HepG2 (cell line): ENCODE results near the gene ADGRV1. TPM values are rescaled to one million over a fixed set of nuclear protein-coding genes. Genes with fewer than 3 reads are reported as not detected.

ENCODE experiments used
- ATAC-seq: fragments of 200-7000 bp; cut with Tn5 transposase; 3 replicates; pipeline ENCODE4 v1.9.1; 2020; ENCODE audit warnings: mild to moderate bottlenecking, moderate library complexity
- BruUV-seq: library from RNA; stranded (reverse); fragments of 400-500 nt; replicated peaks from 2 replicates; lab custom pipeline; 2021; lab: Mats Ljungman, UMichigan
- CTCF ChIA-PET: fragments of 300-600 bp; formaldehyde crosslinking; extraction: SDS; loops from one replicate; lab custom pipeline; 2021; ENCODE audit warnings: low total read pairs, inconsistent platforms, low intra/inter-chr PET ratio; lab: Yijun Ruan, JAX
- POLR2A ChIA-PET: fragments of 350-600 bp; sonication (Branson Sonifier 250); formaldehyde crosslinking; loops from one replicate; lab custom pipeline; 2020; ENCODE audit warnings: antibody characterized with exemption, inconsistent platforms; lab: Yijun Ruan, JAX
- DNase-seq: peaks from one replicate; pipeline ENCODE4 v3.0.0-alpha.2; 2015; ENCODE audit warnings: low spot score
- FAIRE-seq: peaks from 3 replicates; lab custom pipeline; 2011; peaks lifted over from hg19 to GRCh38; lab: Jason Lieb, UNC
- H2AFZ ChIP-seq: one replicate; pipeline ENCODE4 v1.6.1; 2011; ENCODE audit warnings: low read length, inconsistent platforms
- H3K27ac ChIP-seq: fragments of 300-600 bp; 3 replicates; pipeline ENCODE4 v1.8.0; 2011; ENCODE audit warnings: mixed run types, mild to moderate bottlenecking, mixed read lengths, low read length, inconsistent platforms; ENCODE audit not compliant: insufficient read depth; ENCODE audit errors: extremely low read length
- H3K27me3 ChIP-seq, 2 experiments: fragments of 200-600 bp in 1 of 2; 2 replicates in 1 of 2; 3 replicates in 1 of 2; pipeline versions ENCODE4 v1.6.0 to v1.8.0; 2011; ENCODE audit warnings: low read length in 2 of 2, mild to moderate bottlenecking in 2 of 2, moderate library complexity in 2 of 2, inconsistent platforms in 1 of 2; ENCODE audit not compliant: insufficient read depth in 2 of 2, control insufficient read depth in 1 of 2
- H3K36me3 ChIP-seq, 2 experiments: fragments of 200-600 bp in 1 of 2; replicated peaks in 1 of 2; 2 replicates in 1 of 2; 3 replicates in 1 of 2; pipeline versions ENCODE4 v1.5.1 to v1.8.0; 2011; ENCODE audit warnings: low read length in 2 of 2, inconsistent platforms in 1 of 2; ENCODE audit not compliant: insufficient read depth in 2 of 2, control insufficient read depth in 1 of 2
- H3K4me1 ChIP-seq: 2 replicates; pipeline ENCODE4 v1.5.1; 2012; ENCODE audit warnings: low read length, inconsistent platforms; ENCODE audit not compliant: insufficient read depth
- H3K4me2 ChIP-seq: 2 replicates; pipeline ENCODE4 v1.6.0; 2011; ENCODE audit warnings: low read depth, low read length, inconsistent platforms
- H3K4me3 ChIP-seq, 3 experiments: fragments of 200-600 bp in 1 of 3; sonication (generic), shearing (Covaris generic) in 1 of 3; replicated peaks in 1 of 3; 2 replicates each; pipeline ENCODE4 v1.5.1; 2011 to 2016; ENCODE audit warnings: low read length in 3 of 3, inconsistent platforms in 2 of 3, low read depth in 2 of 3, mild to moderate bottlenecking in 2 of 3, control low read depth in 1 of 3, mixed read lengths in 1 of 3; ENCODE audit not compliant: insufficient read depth in 1 of 3
- H3K79me2 ChIP-seq: one replicate; pipeline ENCODE4 v1.6.1; 2011; ENCODE audit warnings: low read length, inconsistent platforms; ENCODE audit not compliant: insufficient read depth
- H3K9ac ChIP-seq: 2 replicates; pipeline ENCODE4 v1.6.0; 2011; ENCODE audit warnings: mild to moderate bottlenecking, low read depth, low read length, inconsistent platforms; ENCODE audit not compliant: insufficient read depth
- H3K9me3 ChIP-seq: 2 replicates; pipeline ENCODE4 v1.5.1; 2012; ENCODE audit warnings: mild to moderate bottlenecking, low read length
- H4K20me1 ChIP-seq: 2 replicates; pipeline ENCODE4 v1.6.0; 2011; ENCODE audit warnings: inconsistent platforms, mild to moderate bottlenecking, low read length, moderate library complexity; ENCODE audit not compliant: insufficient read depth
- ATF1 ChIP-seq: IDR thresholded peaks from 2 replicates; pipeline ENCODE4 v1.6.1; 2016; ENCODE audit warnings: mild to moderate bottlenecking, control low read depth
- LCORL ChIP-seq, 2 experiments: fragments of 450-650 bp in 1 of 2; sonication (generic) in 1 of 2; formaldehyde crosslinking in 1 of 2; IDR thresholded peaks; 2 replicates each; pipeline versions ENCODE4 v1.5.0 to v1.6.1; 2017 to 2020; ENCODE audit warnings: antibody characterized with exemption in 1 of 2, missing genetic modification reagents in 1 of 2
- RFX3 ChIP-seq: IDR thresholded peaks from 2 replicates; pipeline ENCODE4 v1.6.1; 2016; ENCODE audit warnings: missing biosample characterization, missing genetic modification reagents
- SNRNP70 ChIP-seq: fragments of 200-400 bp; formaldehyde crosslinking; IDR thresholded peaks from 2 replicates; pipeline ENCODE4 v1.6.1; 2017; ENCODE audit warnings: mild to moderate bottlenecking, low read depth, low read length, moderate library complexity
- ZNF432 ChIP-seq: sonication (generic); formaldehyde crosslinking; IDR thresholded peaks from 2 replicates; pipeline ENCODE4 v1.5.0; 2020; ENCODE audit warnings: missing genetic modification reagents, mild to moderate bottlenecking, borderline replicate concordance
- ZNF451 ChIP-seq: sonication (generic); formaldehyde crosslinking; IDR thresholded peaks from 2 replicates; pipeline ENCODE4 v1.5.0; 2020; ENCODE audit warnings: mild to moderate bottlenecking, missing genetic modification reagents
- ZNF552 ChIP-seq: sonication (generic); formaldehyde crosslinking; IDR thresholded peaks from 2 replicates; pipeline ENCODE4 v1.9.0; 2022; ENCODE audit warnings: missing genetic modification reagents, mild to moderate bottlenecking, borderline replicate concordance
- ZNF713 ChIP-seq: sonication (generic); formaldehyde crosslinking; IDR thresholded peaks from 2 replicates; pipeline ENCODE4 v1.4.0; 2020; ENCODE audit warnings: mild to moderate bottlenecking, missing genetic modification reagents
- WGBS: methylation state at CpG from one replicate; pipeline ENCODE4 v1.1.6; 2017; ENCODE audit warnings: low lambda C conversion rate; 5-methylcytosine and 5-hydroxymethylcytosine counted together
- in situ Hi-C: cut with HindIII; loops from 2 replicates; pipeline ENCODE4 v1.10.0; 2017; ENCODE audit warnings: low pct_unique_long_range_greater_than_20kb; ENCODE audit not compliant: extremely low pct_ligation_motif_present
- intact Hi-C: fragments of 100-400 bp; cut with micrococcal nuclease; formaldehyde crosslinking; loops from one replicate; pipeline ENCODE4 v1.10.0; 2022; ENCODE audit not compliant: unreplicated experiment
- polyA plus RNA-seq, 8 experiments: library from polyadenylated mRNA; depleted of rRNA in 3 of 8; stranded (reverse) in 7 of 8; unstranded in 1 of 8; fragments of >200 nt; fragmentation: Illumina TruSeq in 4 of 8; extraction: Trizol in 4 of 8; gene quantifications; 2 replicates each; pipeline versions ENCODE4 v1.2.1 to v1.2.3, GENCODE V29; 2011 to 2016; ENCODE audit warnings: low read depth in 4 of 8, missing spikeins in 1 of 8, mixed read lengths in 1 of 8; ENCODE audit not compliant: insufficient read depth in 1 of 8
- total RNA-seq, 5 experiments: library from RNA; depleted of rRNA; stranded (reverse); fragments of >200 nt; fragmentation: Illumina TruSeq; extraction: Trizol; gene quantifications; 2 replicates each; pipeline ENCODE4 v1.2.3, GENCODE V29; 2016; ENCODE audit warnings: low read depth in 1 of 5
- TF ChIP-seq, protein P1 (sequence below): sonication (generic); formaldehyde crosslinking; IDR thresholded peaks from 2 replicates; pipeline ENCODE4 v1.5.1; 2020; ENCODE audit warnings: mild to moderate bottlenecking, missing genetic modification reagents, borderline replicate concordance
- TF ChIP-seq, protein P2 (sequence below): sonication (generic); formaldehyde crosslinking; conservative IDR thresholded peaks from 2 replicates; pipeline ENCODE4 v1.5.0; 2020; ENCODE audit warnings: missing genetic modification reagents

Gene ADGRV1
- total and polyA plus RNA-seq, 2 of the 13 experiments (the other 11 are each of a cell fraction or from before 2014, with no cell fraction given), result 1.7 to 3.9 TPM

DNA sequence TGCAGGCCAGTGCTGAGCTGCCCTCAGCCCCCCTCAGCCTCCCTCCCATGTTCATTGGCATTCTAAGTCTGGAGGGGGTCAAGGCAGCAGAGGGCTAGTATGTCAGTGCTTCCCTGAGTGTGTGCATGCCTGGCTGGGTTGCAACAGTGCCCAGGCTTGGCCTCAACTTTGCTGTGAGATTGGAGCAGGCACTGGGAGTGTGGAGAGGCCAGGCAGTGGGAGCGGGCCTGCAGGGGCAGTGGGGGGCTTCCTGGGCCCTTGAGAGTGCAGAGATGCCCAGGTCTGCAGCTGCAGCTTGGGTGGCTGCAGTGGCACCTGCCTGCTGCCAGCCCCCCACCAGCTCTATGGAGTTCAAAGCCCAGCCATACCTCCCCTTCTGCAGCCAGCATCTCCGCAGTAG lies 585.2 kb downstream of the ADGRV1 start:
- in situ Hi-C loops, result no loop called here
- WGBS, result 100% methylated on average over 1 of the region's 2 CpGs

More for the DNA sequence above, 585.2 kb downstream of the ADGRV1 start:
- peaks cover 0 to 4% of the 10 kb centered on the region in 2 experiments; a peak in 2 of 5 replicates for H3K27me3 ChIP-seq
- CTCF ChIA-PET, result no interaction called here
- TF ChIP-seq ATF1 (no peak), ZNF713 (CRISPR knock-in tag) (no peak), RFX3 (CRISPR knock-in tag) (no peak), ZNF451 (CRISPR knock-in tag) (no peak), LCORL (IDR thresholded peaks at IDR 0.05) (no peak), LCORL (CRISPR knock-in tag; IDR thresholded peaks at IDR 0.05) (no peak), SNRNP70 (no peak), ZNF432 (CRISPR knock-in tag) (no peak), ZNF552 (CRISPR knock-in tag) (no peak)
- TF ChIP-seq, protein P1, sequence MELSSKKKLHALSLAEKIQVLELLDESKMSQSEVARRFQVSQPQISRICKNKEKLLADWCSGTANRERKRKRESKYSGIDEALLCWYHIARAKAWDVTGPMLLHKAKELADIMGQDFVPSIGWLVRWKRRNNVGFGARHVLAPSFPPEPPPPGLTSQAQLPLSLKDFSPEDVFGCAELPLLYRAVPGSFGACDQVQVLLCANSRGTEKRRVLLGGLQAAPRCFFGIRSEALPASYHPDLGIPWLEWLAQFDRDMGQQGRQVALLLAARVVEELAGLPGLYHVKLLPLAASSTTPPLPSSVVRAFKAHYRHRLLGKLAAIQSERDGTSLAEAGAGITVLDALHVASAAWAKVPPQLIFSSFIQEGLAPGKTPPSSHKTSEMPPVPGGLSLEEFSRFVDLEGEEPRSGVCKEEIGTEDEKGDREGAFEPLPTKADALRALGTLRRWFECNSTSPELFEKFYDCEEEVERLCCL, result no peak
- TF ChIP-seq, protein P2, sequence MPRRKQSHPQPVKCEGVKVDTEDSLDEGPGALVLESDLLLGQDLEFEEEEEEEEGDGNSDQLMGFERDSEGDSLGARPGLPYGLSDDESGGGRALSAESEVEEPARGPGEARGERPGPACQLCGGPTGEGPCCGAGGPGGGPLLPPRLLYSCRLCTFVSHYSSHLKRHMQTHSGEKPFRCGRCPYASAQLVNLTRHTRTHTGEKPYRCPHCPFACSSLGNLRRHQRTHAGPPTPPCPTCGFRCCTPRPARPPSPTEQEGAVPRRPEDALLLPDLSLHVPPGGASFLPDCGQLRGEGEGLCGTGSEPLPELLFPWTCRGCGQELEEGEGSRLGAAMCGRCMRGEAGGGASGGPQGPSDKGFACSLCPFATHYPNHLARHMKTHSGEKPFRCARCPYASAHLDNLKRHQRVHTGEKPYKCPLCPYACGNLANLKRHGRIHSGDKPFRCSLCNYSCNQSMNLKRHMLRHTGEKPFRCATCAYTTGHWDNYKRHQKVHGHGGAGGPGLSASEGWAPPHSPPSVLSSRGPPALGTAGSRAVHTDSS (CRISPR knock-in tag), result no peak
- no peak overlapping the region for H3K4me3 ChIP-seq
- no peaks in the 10 kb centered on the region for H3K79me2 ChIP-seq
- H3K9ac ChIP-seq, result no peak overlapping the region
- POLR2A ChIA-PET, result no interaction called here
- ATAC-seq (no peak), FAIRE-seq (no peak), DNase-seq (no peak)
- peaks cover 10% of the 10 kb centered on the region for H3K9me3 ChIP-seq
- H2AFZ ChIP-seq, result no peak overlapping the region
- H3K4me1 ChIP-seq, result no peaks in the 10 kb centered on the region
- no peaks in the 10 kb centered on the region for H3K36me3 ChIP-seq
- no peaks in the 10 kb centered on the region for H4K20me1 ChIP-seq
- H3K27ac ChIP-seq, result no peak overlapping the region
- no TSS peak for BruUV-seq
- no peak overlapping the region for H3K4me2 ChIP-seq
- intact Hi-C loops, result no loop called here
